ENCODE results near the gene KPTN.

KPTN gene

DNA sequence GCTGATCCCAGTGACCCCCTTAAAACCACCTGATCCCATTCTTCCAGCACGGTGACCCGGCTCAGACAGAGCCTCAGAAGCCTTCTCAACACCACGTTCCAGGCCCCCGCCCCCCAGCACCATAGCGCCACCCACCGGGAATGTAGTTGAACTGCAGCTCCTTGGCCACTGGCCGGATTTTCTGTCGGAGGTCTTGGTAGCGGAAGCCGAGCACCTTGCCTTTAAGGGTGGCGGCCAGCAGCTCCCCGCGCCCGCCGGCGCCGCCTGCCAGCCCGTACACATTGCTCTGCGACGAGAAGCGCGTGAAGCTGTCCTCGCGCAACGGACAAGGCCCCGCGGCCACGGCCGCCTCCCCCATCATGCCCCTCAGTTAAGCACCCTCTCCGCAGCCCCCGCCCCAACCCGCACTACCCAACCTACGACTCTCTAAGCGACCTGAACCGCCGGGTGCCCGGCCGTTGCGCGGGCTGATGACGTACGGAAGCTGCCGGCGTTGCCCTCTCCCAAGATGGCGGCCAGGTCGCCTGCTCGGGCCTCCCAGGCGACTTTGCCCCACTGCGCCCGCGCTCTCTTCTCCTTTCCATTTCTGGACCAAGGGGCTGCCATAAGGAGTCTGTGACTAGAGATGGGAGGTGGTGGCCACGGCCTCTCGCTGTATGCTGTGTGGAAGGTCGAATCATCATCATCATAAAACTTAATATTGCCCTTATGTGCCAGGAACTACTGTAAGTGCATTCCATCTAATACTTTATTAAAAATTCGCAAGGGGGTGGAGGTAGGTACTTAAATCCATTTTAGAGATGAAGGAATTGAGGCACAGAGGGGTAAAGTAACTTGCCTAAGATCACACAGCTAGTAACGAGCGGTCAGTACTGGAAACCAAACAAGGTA is at the start of gene KPTN:
Gene KPTN, minus strand, starts transcription at position 420 of the 891 bp plus-strand sequence. Its CDS starts 59 bp downstream, at position 361.
- in situ Hi-C loops (cut with HindIII; ENCODE audit: low pct_ligation_motif_present, low sequenced_read_pairs), result no loop called here
- H3K4me3 ChIP-seq (ENCODE audit: low read depth, low read length), result peak within 1 kb of the TSS; percentile 75
- H3K27ac ChIP-seq, result peak within 1 kb of the TSS; percentile 90
- no peaks in the 10 kb centered on the region for H3K36me3 ChIP-seq (replicated peaks)
- no peaks in the 10 kb centered on the region for H3K27me3 ChIP-seq (replicated peaks)
- DNase-seq, result peak; percentile 85
- TF ChIP-seq, protein P1, sequence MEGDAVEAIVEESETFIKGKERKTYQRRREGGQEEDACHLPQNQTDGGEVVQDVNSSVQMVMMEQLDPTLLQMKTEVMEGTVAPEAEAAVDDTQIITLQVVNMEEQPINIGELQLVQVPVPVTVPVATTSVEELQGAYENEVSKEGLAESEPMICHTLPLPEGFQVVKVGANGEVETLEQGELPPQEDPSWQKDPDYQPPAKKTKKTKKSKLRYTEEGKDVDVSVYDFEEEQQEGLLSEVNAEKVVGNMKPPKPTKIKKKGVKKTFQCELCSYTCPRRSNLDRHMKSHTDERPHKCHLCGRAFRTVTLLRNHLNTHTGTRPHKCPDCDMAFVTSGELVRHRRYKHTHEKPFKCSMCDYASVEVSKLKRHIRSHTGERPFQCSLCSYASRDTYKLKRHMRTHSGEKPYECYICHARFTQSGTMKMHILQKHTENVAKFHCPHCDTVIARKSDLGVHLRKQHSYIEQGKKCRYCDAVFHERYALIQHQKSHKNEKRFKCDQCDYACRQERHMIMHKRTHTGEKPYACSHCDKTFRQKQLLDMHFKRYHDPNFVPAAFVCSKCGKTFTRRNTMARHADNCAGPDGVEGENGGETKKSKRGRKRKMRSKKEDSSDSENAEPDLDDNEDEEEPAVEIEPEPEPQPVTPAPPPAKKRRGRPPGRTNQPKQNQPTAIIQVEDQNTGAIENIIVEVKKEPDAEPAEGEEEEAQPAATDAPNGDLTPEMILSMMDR (IDR thresholded peaks at IDR 0.05; ENCODE audit: low read depth, low read length, missing control alignments), result peak; percentile 99

DNA sequence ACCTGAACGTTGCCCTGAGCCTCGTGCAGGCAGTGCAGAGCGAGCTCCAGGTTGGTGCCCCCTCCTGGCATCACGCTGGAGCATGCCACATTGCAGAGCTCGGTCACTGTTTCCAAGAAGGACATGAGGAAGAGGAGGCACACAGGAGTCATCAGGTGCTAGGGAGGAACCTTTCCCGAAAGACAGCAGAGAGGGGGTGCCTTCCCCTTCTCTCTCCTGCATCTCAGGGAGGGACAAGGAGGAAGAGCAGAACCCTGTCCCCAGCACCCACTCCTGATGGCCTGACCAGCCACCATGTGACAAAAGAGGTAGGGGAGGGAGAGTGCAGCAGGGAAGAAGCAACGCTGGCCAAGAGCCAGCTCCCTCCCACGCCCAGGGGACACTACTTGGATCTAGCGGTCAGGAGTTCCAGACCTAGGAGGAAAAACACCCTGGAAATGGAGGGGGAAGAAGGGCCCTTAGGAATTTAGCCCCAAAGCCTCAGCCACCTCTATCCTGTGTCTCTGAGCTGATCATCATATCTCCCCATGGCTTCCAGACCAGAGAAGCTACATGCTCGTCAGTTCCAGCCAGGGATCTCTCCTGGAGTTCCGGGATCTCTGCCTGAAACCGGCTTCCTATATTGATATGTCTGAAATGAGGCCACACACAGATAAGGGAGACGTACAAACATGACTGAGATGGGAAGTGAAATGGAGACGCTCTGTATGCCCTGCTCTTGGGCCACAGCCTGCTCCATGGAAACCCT is 47.8 kb upstream of the KPTN start:
- TF ChIP-seq, protein P1 (IDR thresholded peaks at IDR 0.05; ENCODE audit: low read depth, low read length, missing control alignments), result peak; percentile 3
- Histone ChIP-seq H3K27ac (no peak overlapping the region), H3K27me3 (replicated peaks) (no peaks in the 10 kb centered on the region), H3K36me3 (replicated peaks) (no peaks in the 10 kb centered on the region), H3K4me3 (ENCODE audit: low read depth, low read length) (no peak overlapping the region)
- in situ Hi-C loops (cut with HindIII; ENCODE audit: low pct_ligation_motif_present, low sequenced_read_pairs), result no loop called here
- no peak for DNase-seq

DNA sequence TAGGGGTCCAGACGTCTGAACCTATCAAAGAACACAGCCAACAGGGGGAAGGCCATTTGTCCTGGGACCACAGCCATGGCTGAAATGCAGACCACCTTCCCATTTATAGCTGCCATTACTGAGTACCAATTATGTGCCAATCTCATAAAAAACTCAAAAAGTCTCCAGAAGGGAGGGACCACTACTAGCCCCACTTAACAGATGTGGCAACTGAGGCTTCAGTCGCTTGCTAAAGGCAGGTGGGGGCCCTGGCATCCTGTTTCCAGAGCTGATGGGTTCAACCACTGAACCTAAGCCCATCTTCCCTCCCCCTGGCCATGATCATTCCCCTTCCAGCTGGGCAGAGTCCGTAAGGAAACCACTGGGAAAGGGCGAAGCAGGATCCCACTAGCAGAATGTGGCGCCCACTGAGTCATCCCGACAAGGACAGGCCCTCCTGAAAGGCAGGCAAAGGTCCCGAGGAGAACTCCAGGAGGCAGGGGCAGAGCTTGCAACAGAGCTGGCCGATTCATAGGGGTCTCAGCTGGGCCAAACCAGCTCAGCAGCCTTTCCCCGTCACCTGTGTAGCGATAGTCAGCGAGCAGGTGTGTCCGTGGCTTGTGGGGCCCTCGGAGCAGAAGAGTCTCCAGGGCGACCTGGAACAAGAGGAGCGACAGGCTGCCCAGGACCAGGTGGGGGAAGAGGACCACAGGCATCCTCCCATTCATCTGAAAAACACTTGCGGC is 45.2 kb upstream of the KPTN start:
- H3K36me3 ChIP-seq (replicated peaks), result no peaks in the 10 kb centered on the region
- H3K27me3 ChIP-seq (replicated peaks), result no peaks in the 10 kb centered on the region
- in situ Hi-C loops (cut with HindIII; ENCODE audit: low pct_ligation_motif_present, low sequenced_read_pairs), result no loop called here
- TF ChIP-seq, protein P1 (IDR thresholded peaks at IDR 0.05; ENCODE audit: low read depth, low read length, missing control alignments), result no peak
- no peak overlapping the region for H3K27ac ChIP-seq
- no peak for DNase-seq
- H3K4me3 ChIP-seq (ENCODE audit: low read depth, low read length), result no peak overlapping the region

DNA sequence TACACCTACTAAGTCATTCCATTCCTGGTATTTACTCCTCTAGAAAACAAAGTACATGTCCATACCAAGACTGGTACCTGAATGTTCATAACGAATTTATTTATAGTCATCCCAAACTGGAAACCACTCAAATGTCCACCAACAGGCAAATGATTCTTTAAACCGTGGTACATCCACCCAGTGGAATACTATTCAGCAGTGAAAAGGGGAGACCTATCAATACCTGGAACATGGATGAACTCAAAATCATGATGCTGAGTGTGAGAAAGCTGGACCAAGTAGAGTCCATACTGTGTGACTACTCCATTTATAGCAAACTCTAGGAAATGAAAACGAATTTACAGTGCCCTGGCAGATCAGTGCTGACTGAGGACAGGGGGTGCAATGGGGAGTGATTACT is 42.8 kb upstream of the KPTN start:
- Histone ChIP-seq H3K27me3 (replicated peaks) (no peaks in the 10 kb centered on the region), H3K4me3 (ENCODE audit: low read depth, low read length) (no peak overlapping the region), H3K27ac (no peak overlapping the region), H3K36me3 (replicated peaks) (no peaks in the 10 kb centered on the region)
- TF ChIP-seq, protein P1 (IDR thresholded peaks at IDR 0.05; ENCODE audit: low read depth, low read length, missing control alignments), result no peak
- in situ Hi-C loops (cut with HindIII; ENCODE audit: low pct_ligation_motif_present, low sequenced_read_pairs), result no loop called here
- DNase-seq, result no peak

DNA sequence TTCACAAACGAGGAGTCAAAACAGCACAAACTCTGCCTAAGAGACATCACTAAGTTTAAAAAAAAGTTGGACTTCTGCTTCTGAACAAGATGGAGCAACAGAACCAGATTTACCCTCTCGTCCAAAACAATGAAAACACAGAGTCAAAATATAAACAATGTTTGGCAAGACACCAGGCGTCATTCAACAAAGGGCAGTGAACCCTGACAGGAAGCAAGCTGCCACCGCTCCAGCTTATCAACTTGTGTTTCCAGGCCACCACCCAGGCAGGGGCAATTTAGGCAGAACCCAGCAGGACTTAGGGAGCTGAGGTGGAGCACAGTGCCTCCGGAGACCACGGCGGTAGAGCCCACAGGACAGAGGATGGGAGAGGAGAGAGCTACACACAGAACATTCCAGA is 39.5 kb upstream of the KPTN start:
- no peak for DNase-seq
- Histone ChIP-seq H3K4me3 (ENCODE audit: low read depth, low read length) (no peak overlapping the region), H3K27me3 (replicated peaks) (no peaks in the 10 kb centered on the region), H3K36me3 (replicated peaks) (no peaks in the 10 kb centered on the region), H3K27ac (no peak overlapping the region)
- in situ Hi-C loops (cut with HindIII; ENCODE audit: low pct_ligation_motif_present, low sequenced_read_pairs), result no loop called here
- TF ChIP-seq, protein P1 (IDR thresholded peaks at IDR 0.05; ENCODE audit: low read depth, low read length, missing control alignments), result no peak
